GM23248 (cell line): ENCODE results near the gene WASL. TPM values are rescaled to one million over a fixed set of nuclear protein-coding genes. Genes with fewer than 3 reads are reported as not detected.

Experiments
- DNase-seq: peaks from one replicate; pipeline ENCODE4 v3.0.0-alpha.2; 2015
- H2AFZ ChIP-seq: fragments of 200-600 bp; sonication (generic); 2 replicates; pipeline ENCODE4 v1.6.1; 2016; ENCODE audit warnings: antibody characterized with exemption
- H3F3A ChIP-seq: fragments of 200-600 bp; sonication (generic); 2 replicates; pipeline ENCODE4 v1.6.1; 2016; ENCODE audit warnings: mild to moderate bottlenecking, antibody characterized with exemption, mixed run types; ENCODE audit not compliant: insufficient read depth
- H3K27ac ChIP-seq: fragments of 200-600 bp; sonication (generic); 2 replicates; pipeline ENCODE4 v1.5.1; 2016; ENCODE audit warnings: mild to moderate bottlenecking
- H3K27me3 ChIP-seq: fragments of 200-600 bp; sonication (generic); replicated peaks from 2 replicates; pipeline ENCODE4 v1.6.1; 2016; ENCODE audit warnings: mild to moderate bottlenecking; ENCODE audit not compliant: insufficient read depth
- H3K36me3 ChIP-seq: fragments of 200-600 bp; sonication (generic); 2 replicates; pipeline ENCODE4 v1.6.1; 2016; ENCODE audit warnings: low read depth, mild to moderate bottlenecking
- H3K4me1 ChIP-seq: fragments of 200-600 bp; sonication (generic); 2 replicates; pipeline ENCODE4 v1.6.1; 2016; ENCODE audit warnings: mild to moderate bottlenecking; ENCODE audit not compliant: insufficient read depth
- H3K4me2 ChIP-seq: fragments of 200-600 bp; sonication (generic); one replicate; pipeline ENCODE4 v1.6.1; 2016; ENCODE audit warnings: mild to moderate bottlenecking; ENCODE audit not compliant: unreplicated experiment
- H3K4me3 ChIP-seq: fragments of 200-600 bp; sonication (generic); 2 replicates; pipeline ENCODE4 v1.5.1; 2016; ENCODE audit warnings: mild to moderate bottlenecking
- H3K79me2 ChIP-seq: fragments of 200-600 bp; sonication (generic); 2 replicates; pipeline ENCODE4 v1.6.1; 2016; ENCODE audit warnings: mild to moderate bottlenecking; ENCODE audit not compliant: insufficient read depth
- H3K9ac ChIP-seq: fragments of 200-600 bp; sonication (generic); 2 replicates; pipeline ENCODE4 v1.6.1; 2016; ENCODE audit warnings: mild to moderate bottlenecking
- H3K9me2 ChIP-seq: fragments of 200-600 bp; sonication (generic); 2 replicates; pipeline ENCODE4 v1.6.1; 2016; ENCODE audit warnings: mixed run types, mild to moderate bottlenecking, moderate library complexity; ENCODE audit not compliant: insufficient read depth
- H3K9me3 ChIP-seq: fragments of 200-600 bp; sonication (generic); one replicate; pipeline ENCODE4 v1.6.1; 2017; ENCODE audit warnings: low read depth
- H4K20me1 ChIP-seq: fragments of 200-600 bp; sonication (generic); 2 replicates; pipeline ENCODE4 v1.6.0; 2016; ENCODE audit not compliant: insufficient read depth
- EZH2 ChIP-seq: fragments of 200-600 bp; sonication (generic); IDR thresholded peaks from 2 replicates; pipeline ENCODE4 v1.6.1; 2018; ENCODE audit warnings: antibody characterized with exemption, mild to moderate bottlenecking; ENCODE audit not compliant: insufficient read depth, poor library complexity, severe bottlenecking
- EZH2phosphoT487 ChIP-seq: fragments of 200-600 bp; sonication (generic); IDR thresholded peaks from 2 replicates; pipeline ENCODE4 v1.6.1; 2018; ENCODE audit warnings: antibody characterized with exemption, moderate library complexity, mild to moderate bottlenecking, low read depth; ENCODE audit not compliant: insufficient read depth
- WGBS, 2 experiments: methylation state at CpG; one replicate each; pipeline ENCODE4 v1.1.6; 2015 to 2017; ENCODE audit warnings: low lambda C conversion rate in 2 of 2, low coverage in 1 of 2; ENCODE audit errors: missing lambda C conversion rate in 2 of 2; 5-methylcytosine and 5-hydroxymethylcytosine counted together
- in situ Hi-C: fragments of 300-500 bp; cut with MboI; formaldehyde crosslinking; loops from 2 replicates; pipeline ENCODE4 v1.15.0; 2020
- polyA plus RNA-seq: library from polyadenylated mRNA; unstranded; fragments of >200 nt; fragmentation: Nextera tagmentation; extraction: Ambion mirVana; gene quantifications from 2 replicates; pipeline ENCODE4 v1.2.1, GENCODE V29; 2016
- total RNA-seq: library from RNA; depleted of rRNA; stranded (reverse); fragments of >200 nt; shearing (Covaris generic); gene quantifications from 2 replicates; pipeline ENCODE4 v1.2.3, GENCODE V29; 2014

Gene WASL
- total and polyA plus RNA-seq, 2 experiments from 2014 or later: 11.6 to 20.7 TPM

DNA sequence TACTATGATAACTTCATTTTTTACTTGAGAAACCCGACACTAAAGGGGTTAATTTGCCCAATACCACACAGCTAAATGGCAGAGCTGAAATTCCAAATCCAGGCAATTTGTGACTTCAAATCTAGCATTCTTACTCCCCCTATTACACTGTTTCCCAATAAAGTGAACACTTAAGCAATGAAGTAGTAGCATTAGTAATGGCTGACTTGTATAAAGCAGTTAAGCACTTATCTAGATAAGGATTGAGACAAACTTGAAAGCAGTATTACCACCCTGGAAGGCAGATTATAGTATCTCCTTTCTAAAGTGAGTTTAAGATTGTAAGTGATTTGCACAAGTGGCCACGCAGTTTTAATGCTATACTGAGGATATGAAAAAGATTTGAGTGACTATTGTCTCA is 39.3 kb downstream of the WASL start:
- Histone ChIP-seq H3K27ac (no peak overlapping the region), H4K20me1 (peaks cover 24% of the 10 kb centered on the region), H3F3A (peaks cover 12% of the 10 kb centered on the region), H3K4me3 (no peak overlapping the region), H3K27me3 (no peaks in the 10 kb centered on the region), H2AFZ (no peak overlapping the region), H3K9me2 (no peaks in the 10 kb centered on the region), H3K79me2 (peaks cover 59% of the 10 kb centered on the region), H3K9me3 (no peaks in the 10 kb centered on the region), H3K4me1 (peaks cover 35% of the 10 kb centered on the region), H3K9ac (no peak overlapping the region), H3K4me2 (no peak overlapping the region), H3K36me3 (peaks cover 35% of the 10 kb centered on the region)
- 99 to 100% methylated on average over 2 of the region's 2 CpGs for WGBS, 2 experiments
- DNase-seq: peak; percentile 45
- TF ChIP-seq EZH2: no peak
- TF ChIP-seq EZH2phosphoT487: no peak
- in situ Hi-C loops: no loop called here

GRCh38 chr7:123705211-123705901 is 43.4 kb downstream of the WASL start:
- H3K36me3 ChIP-seq: peaks cover 45% of the 10 kb centered on the region
- TF ChIP-seq EZH2phosphoT487 (no peak), EZH2 (no peak)
- H4K20me1 ChIP-seq: no peaks in the 10 kb centered on the region; the same call in 1 of the 2 replicates
- H3K27me3 ChIP-seq: no peaks in the 10 kb centered on the region
- H3K9ac ChIP-seq: no peak overlapping the region
- DNase-seq: no peak
- H3K4me3 ChIP-seq: no peak overlapping the region
- no peaks in the 10 kb centered on the region for H3K9me3 ChIP-seq
- WGBS, 2 experiments: 100% methylated on average over 1 of the region's 1 CpG
- in situ Hi-C loops: no loop called here
- no peak overlapping the region for H3K27ac ChIP-seq
- H3F3A ChIP-seq: no peaks in the 10 kb centered on the region
- no peaks in the 10 kb centered on the region for H3K9me2 ChIP-seq
- H2AFZ ChIP-seq: no peak overlapping the region
- peaks cover 9% of the 10 kb centered on the region for H3K4me1 ChIP-seq
- peaks cover 22% of the 10 kb centered on the region for H3K79me2 ChIP-seq
- no peak overlapping the region for H3K4me2 ChIP-seq

- peaks cover 31% of the 10 kb centered on the region for H3K36me3 ChIP-seq
Observed at GRCh38 chr7:123695944-123696677, 52.7 kb downstream of the WASL start.

DNA sequence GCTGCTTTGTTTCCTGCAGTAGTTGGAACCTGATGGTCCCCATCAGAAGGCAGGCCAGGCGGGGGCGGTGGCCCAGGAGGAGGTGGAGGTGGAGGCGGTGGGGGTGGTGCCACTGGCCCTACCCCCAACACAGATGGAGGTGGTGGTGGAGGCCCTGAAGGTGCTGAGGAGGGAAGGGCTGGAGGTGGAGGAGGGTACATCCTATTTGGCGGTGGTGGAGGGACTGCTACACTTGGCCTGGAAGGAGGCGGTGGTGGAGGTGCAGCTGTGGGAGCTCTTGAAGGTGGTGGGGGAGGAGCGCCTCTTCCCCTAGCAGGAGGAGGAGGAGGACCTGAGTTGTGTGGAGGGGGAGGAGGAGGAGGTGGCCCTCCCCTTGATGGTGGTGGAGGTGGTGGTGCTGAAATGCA is 56.3 kb downstream of the WASL start:
- no peak overlapping the region for H3K9ac ChIP-seq
- H3K4me1 ChIP-seq: no peaks in the 10 kb centered on the region
- H3K36me3 ChIP-seq: peaks cover 57% of the 10 kb centered on the region
- no peaks in the 10 kb centered on the region; the same call in 1 of the 2 replicates for H3K79me2 ChIP-seq
- in situ Hi-C loops: no loop called here
- no peak overlapping the region for H3K27ac ChIP-seq
- no peaks in the 10 kb centered on the region for H3K9me2 ChIP-seq
- H2AFZ ChIP-seq: no peak overlapping the region
- H4K20me1 ChIP-seq: no peaks in the 10 kb centered on the region
- DNase-seq: no peak
- 99 to 100% methylated on average over 3 to 6 of the region's 6 CpGs for WGBS, 2 experiments
- no peak overlapping the region for H3K4me3 ChIP-seq
- no peak for TF ChIP-seq EZH2phosphoT487
- no peak for TF ChIP-seq EZH2
- 0 out of 2 replicates have a peak, but pooled peaks cover 6% of the 10 kb centered on the region for H3F3A ChIP-seq
- H3K27me3 ChIP-seq: no peaks in the 10 kb centered on the region
- H3K9me3 ChIP-seq: no peaks in the 10 kb centered on the region
- no peak overlapping the region for H3K4me2 ChIP-seq

More at GRCh38 chr7:123695944-123696677, 52.7 kb downstream of the WASL start:
- WGBS, 2 experiments: 85 to 87% methylated on average over 3 of the region's 3 CpGs
- Histone ChIP-seq H3K79me2 (no peaks in the 10 kb centered on the region), H3K9ac (no peak overlapping the region), H3K27me3 (no peaks in the 10 kb centered on the region), H4K20me1 (no peaks in the 10 kb centered on the region), H3K4me2 (no peak overlapping the region), H3F3A (0 out of 2 replicates have a peak, but pooled peaks cover 6% of the 10 kb centered on the region), H3K27ac (no peak overlapping the region), H3K9me3 (no peaks in the 10 kb centered on the region), H2AFZ (no peak overlapping the region), H3K4me1 (no peaks in the 10 kb centered on the region), H3K4me3 (no peak overlapping the region), H3K9me2 (no peaks in the 10 kb centered on the region)
- TF ChIP-seq EZH2phosphoT487 (no peak), EZH2 (no peak)
- in situ Hi-C loops: no loop called here
- no peak for DNase-seq
